GM13976 (cell line): ENCODE data around the gene HLA-A.

Source experiments
- DNase-seq: peaks from one replicate; pipeline ENCODE4 v3.0.0; 2012; ENCODE audit warnings: low spot score
- CTCF ChIP-seq: IDR thresholded peaks from 2 replicates; pipeline ENCODE4 v1.5.1; 2012; ENCODE audit warnings: borderline replicate concordance, mild to moderate bottlenecking; ENCODE audit not compliant: insufficient read depth; ENCODE audit errors: extremely low read depth, missing control alignments, control extremely low read depth
- in situ Hi-C: fragments of 300-500 bp; cut with MboI; formaldehyde crosslinking; loops from one replicate; pipeline ENCODE4 v1.12.0; 2022; ENCODE audit warnings: low sequenced_read_pairs, mixed read lengths, inconsistent platforms; ENCODE audit not compliant: unreplicated experiment

Gene HLA-A

GRCh38 chr6:29933955-29934354 lies 8.4 kb upstream of the HLA-A start:
- DNase-seq: no peak
- in situ Hi-C loops: no loop called here
- no peak for TF ChIP-seq CTCF

- TF ChIP-seq CTCF: no peak
- in situ Hi-C loops: no loop called here
- no peak for DNase-seq
Measured at GRCh38 chr6:29935273-29935955, 6.9 kb upstream of the HLA-A start.

GRCh38 chr6:29938746-29939508 lies 3.4 kb upstream of the HLA-A start:
- no peak for DNase-seq
- no peak for TF ChIP-seq CTCF
- in situ Hi-C loops: no loop called here

- no peak for DNase-seq
- TF ChIP-seq CTCF: no peak
- in situ Hi-C loops: loop anchor here (5.0 kb wide), 1 partner anchor 54 kb away; no protein-coding TSS in a partner anchor
Measured at GRCh38 chr6:29941016-29941415, 1.3 kb upstream of the HLA-A start.

GRCh38 chr6:29941471-29941870 lies 861 bp upstream of the HLA-A start:
- DNase-seq: no peak
- in situ Hi-C loops: loop anchor here (5.0 kb wide), 1 partner anchor 54 kb away; no protein-coding TSS in a partner anchor
- TF ChIP-seq CTCF: no peak

GRCh38 chr6:29941916-29942274 lies 437 bp upstream of the HLA-A start:
- no peak for DNase-seq
- in situ Hi-C loops: loop anchor here (5.0 kb wide), 1 partner anchor 55 kb away; no protein-coding TSS in a partner anchor

More at GRCh38 chr6:29941916-29942274, 437 bp upstream of the HLA-A start:
- no peak for TF ChIP-seq CTCF
